GM19099 (cell line): ENCODE results near the gene DCD.

Source experiments
- POLR2A ChIP-seq: IDR thresholded peaks from 3 replicates; pipeline ENCODE4 v1.6.1; 2011; ENCODE audit warnings: low read depth; ENCODE audit not compliant: insufficient read length; ENCODE audit errors: extremely low read depth

The DCD gene

GRCh38 chr12:54601841-54602240 lies 46.3 kb downstream of the DCD start:
- no peak for TF ChIP-seq POLR2A

GRCh38 chr12:54598970-54599369 lies 49.2 kb downstream of the DCD start:
- no peak for TF ChIP-seq POLR2A

- TF ChIP-seq POLR2A = no peak
Observed at GRCh38 chr12:54596526-54596946, 51.6 kb downstream of the DCD start.

- TF ChIP-seq POLR2A = no peak
Observed at GRCh38 chr12:54595471-54595870, 52.7 kb downstream of the DCD start.
